BJ (cell line): ENCODE results near the gene BTBD16. TPM values are rescaled to one million over a fixed set of nuclear protein-coding genes. Genes with fewer than 3 reads are reported as not detected.

Experiments used
- CTCF ChIA-PET: fragments of 350-600 bp; formaldehyde crosslinking; extraction: SDS; loops from one replicate; lab custom pipeline; 2021; ENCODE audit warnings: antibody characterized with exemption, inconsistent platforms; lab: Yijun Ruan, JAX
- POLR2A ChIA-PET: fragments of 300-600 bp; sonication (Branson Sonifier 250); formaldehyde crosslinking; extraction: SDS; loops from one replicate; lab custom pipeline; 2021; ENCODE audit warnings: antibody characterized with exemption; lab: Charles Lee
- DNase-seq: peaks from one replicate; pipeline ENCODE4 v3.0.0-alpha.2; 2011; ENCODE audit warnings: low read depth
- H3K27me3 ChIP-seq: 2 replicates; pipeline ENCODE4 v1.6.0; 2011; ENCODE audit warnings: low read length; ENCODE audit not compliant: control insufficient read depth, insufficient read depth
- H3K36me3 ChIP-seq: 2 replicates; pipeline ENCODE4 v1.5.1; 2011; ENCODE audit warnings: low read length; ENCODE audit not compliant: control insufficient read depth, insufficient read depth
- H3K4me3 ChIP-seq: 2 replicates; pipeline ENCODE4 v1.5.1; 2011; ENCODE audit warnings: low read depth, mild to moderate bottlenecking, control low read depth, low read length
- polyA plus RNA-seq: library from polyadenylated mRNA; depleted of rRNA; stranded (reverse); fragments of >200 nt; gene quantifications from 2 replicates; pipeline ENCODE4 v1.2.3, GENCODE V29; 2011
- TF ChIP-seq, protein P1 (sequence below): IDR thresholded peaks from 2 replicates; pipeline ENCODE4 v1.5.1; 2011; ENCODE audit warnings: low read depth, mild to moderate bottlenecking, control low read depth, inconsistent platforms, low read length, moderate library complexity; ENCODE audit not compliant: insufficient read depth

The BTBD16 gene
- polyA plus RNA-seq, 1 experiment = not detected

- H3K27me3 ChIP-seq = peaks cover 9% of the 10 kb centered on the region
- no peak for DNase-seq
- POLR2A ChIA-PET = no interaction called here
- H3K36me3 ChIP-seq = no peaks in the 10 kb centered on the region
- CTCF ChIA-PET = interaction anchor here (0.8 to 1.0 kb wide), 2 partner anchors 12 to 135 kb away, joined by 3 to 5 read pairs; no protein-coding TSS in a partner anchor
- no peak overlapping the region for H3K4me3 ChIP-seq
- TF ChIP-seq, protein P1, sequence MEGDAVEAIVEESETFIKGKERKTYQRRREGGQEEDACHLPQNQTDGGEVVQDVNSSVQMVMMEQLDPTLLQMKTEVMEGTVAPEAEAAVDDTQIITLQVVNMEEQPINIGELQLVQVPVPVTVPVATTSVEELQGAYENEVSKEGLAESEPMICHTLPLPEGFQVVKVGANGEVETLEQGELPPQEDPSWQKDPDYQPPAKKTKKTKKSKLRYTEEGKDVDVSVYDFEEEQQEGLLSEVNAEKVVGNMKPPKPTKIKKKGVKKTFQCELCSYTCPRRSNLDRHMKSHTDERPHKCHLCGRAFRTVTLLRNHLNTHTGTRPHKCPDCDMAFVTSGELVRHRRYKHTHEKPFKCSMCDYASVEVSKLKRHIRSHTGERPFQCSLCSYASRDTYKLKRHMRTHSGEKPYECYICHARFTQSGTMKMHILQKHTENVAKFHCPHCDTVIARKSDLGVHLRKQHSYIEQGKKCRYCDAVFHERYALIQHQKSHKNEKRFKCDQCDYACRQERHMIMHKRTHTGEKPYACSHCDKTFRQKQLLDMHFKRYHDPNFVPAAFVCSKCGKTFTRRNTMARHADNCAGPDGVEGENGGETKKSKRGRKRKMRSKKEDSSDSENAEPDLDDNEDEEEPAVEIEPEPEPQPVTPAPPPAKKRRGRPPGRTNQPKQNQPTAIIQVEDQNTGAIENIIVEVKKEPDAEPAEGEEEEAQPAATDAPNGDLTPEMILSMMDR = no peak
Measured at GRCh38 chr10:122292376-122292775, 21.3 kb downstream of the BTBD16 start.

GRCh38 chr10:122293156-122293960 is 22.3 kb downstream of the BTBD16 start:
- CTCF ChIA-PET = interaction anchor here (0.8 to 2.6 kb wide), 5 partner anchors 14 to 273 kb away, joined by 3 to 13 read pairs (median 5); no protein-coding TSS in a partner anchor
- Histone ChIP-seq H3K4me3 (no peak overlapping the region), H3K27me3 (peaks cover 9% of the 10 kb centered on the region), H3K36me3 (no peaks in the 10 kb centered on the region)
- POLR2A ChIA-PET = no interaction called here
- no peak for DNase-seq
- TF ChIP-seq, protein P1 = no peak

DNA sequence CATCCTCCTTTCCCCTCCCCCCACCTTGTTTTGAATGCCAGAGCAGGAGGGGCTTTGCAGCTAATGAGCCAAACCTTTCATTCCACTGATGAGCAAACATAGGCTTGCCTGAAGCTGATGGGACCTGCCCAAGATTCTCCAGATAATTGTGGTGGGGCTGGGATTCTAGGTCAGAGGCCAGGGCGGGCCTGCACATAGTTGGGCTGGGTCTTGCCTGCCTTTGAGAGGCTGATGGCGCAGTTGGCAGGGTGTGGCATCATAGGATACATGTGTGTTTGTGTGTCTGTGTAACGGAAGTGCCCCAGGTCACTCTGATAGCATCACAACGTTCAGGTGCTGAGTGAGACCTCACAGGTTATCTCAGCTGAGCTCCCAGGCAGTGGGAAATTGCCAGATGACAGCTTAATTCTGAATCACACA is 22.9 kb downstream of the BTBD16 start:
- DNase-seq = no peak
- Histone ChIP-seq H3K4me3 (no peak overlapping the region), H3K27me3 (peaks cover 9% of the 10 kb centered on the region), H3K36me3 (no peaks in the 10 kb centered on the region)
- TF ChIP-seq, protein P1 = no peak
- POLR2A ChIA-PET = no interaction called here
- CTCF ChIA-PET = interaction anchor here (1.4 to 2.6 kb wide), 4 partner anchors 14 to 272 kb away, joined by 4 to 13 read pairs (median 6); no protein-coding TSS in a partner anchor

GRCh38 chr10:122294511-122295450 is 23.7 kb downstream of the BTBD16 start:
- H3K27me3 ChIP-seq = peaks cover 9% of the 10 kb centered on the region
- no peak for DNase-seq
- TF ChIP-seq, protein P1 = no peak
- ChIA-PET CTCF (interaction anchor here (1.3 to 4.8 kb wide), 4 partner anchors 9 to 271 kb away, joined by 3 to 73 read pairs (median 8); no protein-coding TSS in a partner anchor), POLR2A (no interaction called here)
- no peak overlapping the region for H3K4me3 ChIP-seq
- H3K36me3 ChIP-seq = no peaks in the 10 kb centered on the region
